HG03159 (cell line): ENCODE data around the gene FBXO34.
A peak's percentile ranks its signal among the peaks of the same experiment; 100 is the strongest.

ENCODE experiments used
- ATAC-seq: cut with Tn5 transposase; IDR thresholded peaks from one replicate; pipeline ENCODE4 v1.9.1; 2021; ENCODE audit warnings: mild to moderate bottlenecking, moderate library complexity; ENCODE audit not compliant: unreplicated experiment

The FBXO34 gene

DNA sequence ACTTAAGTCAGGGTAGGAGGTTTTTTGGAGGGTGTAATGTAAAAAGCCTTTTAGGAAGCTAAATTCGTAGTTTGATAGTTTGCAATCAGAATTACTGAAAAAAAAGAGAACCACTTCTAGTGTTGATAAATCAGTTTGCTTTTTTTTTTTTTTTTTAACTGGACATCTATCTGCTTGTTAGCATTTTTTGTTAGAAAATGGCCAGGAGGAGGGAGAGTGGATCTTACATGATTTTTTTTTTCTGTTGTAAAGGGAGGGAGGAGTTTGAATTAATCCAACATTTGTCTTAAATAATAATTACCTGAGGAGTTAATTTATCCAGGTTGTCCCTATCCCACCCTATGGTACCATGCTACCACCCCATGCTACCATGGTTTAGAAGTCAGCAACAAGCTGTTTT, 1.2 kb downstream of the FBXO34 start:
- ATAC-seq = no peak

DNA sequence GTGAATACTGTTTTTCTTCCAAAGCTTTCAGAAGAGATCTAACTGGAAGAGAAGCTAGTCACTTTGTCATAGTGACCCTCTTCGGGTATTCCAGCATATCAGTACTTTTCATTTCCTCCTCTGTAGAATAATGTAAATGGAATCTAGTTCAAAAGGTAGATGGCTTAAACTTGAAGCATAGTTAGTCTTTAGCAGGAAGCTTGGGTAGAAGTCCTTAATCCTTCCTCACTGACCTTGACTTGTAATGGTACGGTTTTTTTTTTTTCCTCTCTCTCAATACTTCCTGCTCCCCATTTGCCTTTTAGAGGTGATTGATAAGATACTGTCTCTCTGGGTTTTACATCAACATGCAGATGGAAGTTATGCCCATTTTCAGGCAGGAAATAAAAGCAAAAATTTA, 1.7 kb downstream of the FBXO34 start:
- no peak for ATAC-seq

GRCh38 chr14:55274146-55274545, 2.9 kb downstream of the FBXO34 start:
- ATAC-seq = no peak

DNA sequence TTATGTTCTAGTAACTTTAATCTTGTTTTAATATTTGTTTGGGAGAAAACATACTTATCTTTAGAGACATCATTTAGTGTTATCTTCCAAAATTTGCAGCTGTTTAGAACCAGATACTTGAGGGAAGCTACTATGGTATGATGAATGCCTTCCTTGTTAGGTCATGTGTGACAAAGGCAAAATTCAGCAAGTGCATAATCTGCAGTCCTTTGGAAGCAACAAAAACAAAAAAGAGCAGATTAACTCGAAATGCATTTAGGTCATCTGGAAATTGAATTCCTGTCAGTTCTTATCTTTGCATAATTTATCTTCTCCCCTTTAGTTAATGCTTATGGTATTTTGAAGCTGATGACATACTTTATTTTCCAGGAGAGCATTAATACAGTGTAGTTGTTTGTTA, 3.5 kb downstream of the FBXO34 start:
- ATAC-seq = no peak

DNA sequence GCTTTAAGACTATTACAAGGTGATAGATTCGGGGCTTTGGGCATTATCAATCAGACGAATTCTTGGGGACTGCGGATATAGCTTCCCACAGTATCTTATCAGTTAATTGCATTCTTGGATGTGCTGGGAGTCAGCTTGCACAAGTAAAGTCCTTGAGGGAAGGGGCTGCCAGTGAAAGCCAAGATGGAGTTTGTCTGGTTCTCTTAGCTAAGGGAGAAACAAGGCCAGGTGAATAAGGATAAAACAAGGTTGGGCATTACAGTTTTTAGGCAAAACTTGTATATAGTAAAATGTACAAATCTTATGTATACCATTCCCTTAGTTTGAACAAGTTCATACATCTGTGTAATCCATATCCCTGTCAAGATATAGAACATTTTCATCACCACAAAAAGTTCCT, 5.5 kb downstream of the FBXO34 start:
- ATAC-seq = no peak

GRCh38 chr14:55277972-55278740, 6.9 kb downstream of the FBXO34 start:
- ATAC-seq = peak; percentile 89

DNA sequence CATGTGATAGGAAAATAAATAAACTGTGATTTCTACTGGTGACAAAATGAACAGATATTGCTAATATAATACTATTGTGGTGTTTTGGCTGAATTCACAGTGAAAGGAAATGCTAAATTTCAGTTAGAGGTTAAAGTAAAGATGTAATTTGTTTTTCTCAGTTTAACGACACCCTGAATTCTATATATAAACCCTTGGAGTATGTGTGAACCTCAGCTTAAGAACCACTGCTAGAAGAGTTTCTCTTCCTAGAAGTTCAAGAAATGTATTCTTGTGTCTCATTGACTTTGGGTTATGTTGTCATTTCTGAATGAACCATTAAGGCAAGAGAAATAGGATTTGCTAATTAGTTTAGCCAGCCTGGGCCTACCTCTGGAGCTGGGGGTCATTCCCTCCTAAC, 8.2 kb downstream of the FBXO34 start:
- ATAC-seq = no peak

GRCh38 chr14:55281316-55281839, 10.2 kb downstream of the FBXO34 start:
- no peak for ATAC-seq

GRCh38 chr14:55285048-55285652, 13.9 kb downstream of the FBXO34 start:
- ATAC-seq = no peak

GRCh38 chr14:55288439-55288838, 17.2 kb downstream of the FBXO34 start:
- ATAC-seq = no peak

DNA sequence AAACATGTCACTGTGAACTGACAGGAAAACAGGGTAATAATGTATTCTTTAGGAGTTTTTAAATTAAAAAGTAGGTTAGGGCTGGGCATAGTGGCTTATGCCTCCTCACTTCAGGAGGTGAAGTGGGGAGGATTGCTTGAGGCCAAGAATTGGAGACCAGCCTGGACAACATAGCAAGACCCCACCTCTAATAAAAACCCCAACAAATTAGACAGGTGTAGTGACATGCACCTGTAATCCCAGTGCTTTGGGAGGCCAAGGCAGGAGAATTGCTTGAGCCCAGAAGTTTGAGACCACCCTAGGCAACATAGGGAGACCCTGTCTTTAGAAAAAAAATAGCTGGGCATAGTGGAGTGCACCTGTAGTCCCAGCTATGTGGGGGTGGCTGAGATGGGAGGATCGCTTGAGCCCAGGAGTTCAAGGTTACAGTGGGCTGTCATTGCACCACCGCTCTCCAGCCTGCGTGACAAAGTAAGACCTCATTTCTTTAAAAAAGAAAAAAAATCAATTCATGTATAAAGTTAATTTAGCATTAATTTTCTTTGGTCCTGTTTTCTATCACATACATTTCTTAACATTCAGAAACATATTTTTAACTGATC, 20.4 kb downstream of the FBXO34 start:
- ATAC-seq = no peak

DNA sequence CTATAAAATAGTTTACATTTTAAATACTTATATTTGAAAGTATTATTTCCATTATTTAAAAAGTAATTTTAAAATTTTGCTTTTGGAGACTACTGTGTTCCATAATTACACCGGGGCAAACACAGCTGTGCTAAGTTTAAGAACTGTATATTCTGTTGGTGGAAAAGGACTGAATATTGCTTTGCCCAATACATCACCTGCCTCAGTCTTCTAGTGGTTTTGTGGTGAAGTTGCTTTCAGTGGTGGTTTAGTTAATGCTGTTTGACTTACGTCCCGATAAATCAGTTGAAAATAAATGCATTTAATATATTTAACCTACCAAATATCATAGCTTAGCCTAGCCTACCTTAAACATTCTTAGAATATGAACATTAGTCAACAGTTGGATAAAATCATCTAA, 23.4 kb downstream of the FBXO34 start:
- ATAC-seq = no peak

DNA sequence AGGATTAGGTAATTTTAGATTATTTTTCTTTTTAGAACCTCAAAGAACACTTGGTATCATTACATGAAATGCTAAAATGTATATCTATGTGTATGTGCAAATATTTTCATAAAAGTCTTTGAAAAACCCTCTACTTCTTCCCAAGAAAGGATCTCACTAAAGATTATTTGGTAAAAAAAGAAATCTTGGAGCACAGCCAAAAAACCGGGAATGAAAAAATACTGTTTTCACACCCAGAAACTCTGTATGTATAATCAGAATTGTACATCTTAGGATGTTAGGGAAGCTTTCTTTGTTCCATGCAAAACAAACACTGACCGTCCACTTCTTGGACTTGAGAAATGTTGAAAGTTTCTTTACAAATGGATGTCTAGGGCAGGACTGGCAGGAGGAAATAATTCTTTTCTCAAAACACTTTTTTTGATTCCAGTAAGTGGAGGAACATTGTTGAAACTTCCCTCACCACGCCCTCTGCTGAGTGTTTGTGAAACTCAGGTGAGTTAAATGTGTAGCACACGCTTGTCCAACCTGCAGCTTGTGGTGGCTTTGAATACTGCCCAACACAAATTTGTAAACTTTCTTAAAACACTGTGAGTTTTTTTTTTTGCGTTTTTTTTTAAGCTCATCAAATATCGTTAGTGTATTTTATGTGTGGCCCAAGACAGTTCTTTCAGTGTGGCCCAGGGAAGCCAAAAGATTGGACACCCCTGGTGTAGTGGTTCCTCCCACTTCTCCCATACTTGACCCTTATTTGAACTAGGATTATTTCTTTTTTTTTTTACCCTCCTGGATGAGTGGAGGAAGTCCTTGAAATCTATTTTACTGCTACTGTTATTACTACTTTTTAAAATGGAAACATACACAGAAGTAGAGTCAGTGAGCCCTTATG, 26.6 kb downstream of the FBXO34 start:
- no peak for ATAC-seq

DNA sequence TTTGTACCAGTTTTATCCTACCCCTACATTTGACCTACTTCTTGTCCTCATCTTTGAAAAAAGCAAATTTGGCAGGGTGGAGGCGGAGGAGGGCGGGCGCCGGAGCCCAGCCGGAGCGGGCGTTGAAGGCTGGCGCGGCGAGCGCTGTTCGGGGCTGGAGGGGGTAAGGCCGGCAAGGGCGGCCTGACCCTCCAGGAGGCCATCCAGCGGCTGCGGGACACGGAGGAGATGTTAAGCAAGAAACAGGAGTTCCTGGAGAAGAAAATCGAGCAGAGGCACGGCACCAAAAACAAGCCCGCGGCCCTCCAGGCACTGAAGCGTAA, 27.2 kb downstream of the FBXO34 start:
- no peak for ATAC-seq

DNA sequence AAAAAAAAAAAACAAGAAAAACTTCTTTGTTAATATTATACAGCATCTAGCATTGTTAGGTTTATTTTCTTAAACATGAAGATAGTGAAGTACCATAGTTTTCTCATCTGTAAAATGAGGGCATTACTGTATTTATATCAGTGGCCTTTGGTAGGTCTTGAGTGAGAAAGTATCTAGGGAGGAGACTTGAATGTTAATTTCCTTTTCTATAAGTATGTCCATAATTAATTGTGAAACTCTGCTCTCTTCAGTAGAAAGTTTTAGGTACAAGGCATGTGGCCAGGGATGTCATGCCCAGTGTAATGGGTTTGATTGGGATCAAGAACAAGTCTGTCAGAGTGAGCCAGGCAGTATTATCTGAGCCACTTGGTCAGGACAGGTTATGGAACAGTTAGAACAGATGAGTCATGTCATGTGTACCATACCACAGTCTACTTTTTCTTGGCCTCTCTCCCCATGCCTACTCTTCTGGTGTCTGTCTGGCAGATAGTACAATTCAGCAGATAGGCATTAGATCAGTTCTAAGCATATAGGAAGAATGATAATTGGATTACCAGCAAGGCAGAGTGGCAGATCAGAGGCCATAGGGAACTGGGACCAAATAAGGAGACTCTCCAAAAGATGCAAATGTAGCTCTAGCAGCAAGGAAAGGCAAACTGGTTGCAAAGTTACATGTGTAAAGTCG, 30.4 kb downstream of the FBXO34 start:
- peak; percentile 62 for ATAC-seq

DNA sequence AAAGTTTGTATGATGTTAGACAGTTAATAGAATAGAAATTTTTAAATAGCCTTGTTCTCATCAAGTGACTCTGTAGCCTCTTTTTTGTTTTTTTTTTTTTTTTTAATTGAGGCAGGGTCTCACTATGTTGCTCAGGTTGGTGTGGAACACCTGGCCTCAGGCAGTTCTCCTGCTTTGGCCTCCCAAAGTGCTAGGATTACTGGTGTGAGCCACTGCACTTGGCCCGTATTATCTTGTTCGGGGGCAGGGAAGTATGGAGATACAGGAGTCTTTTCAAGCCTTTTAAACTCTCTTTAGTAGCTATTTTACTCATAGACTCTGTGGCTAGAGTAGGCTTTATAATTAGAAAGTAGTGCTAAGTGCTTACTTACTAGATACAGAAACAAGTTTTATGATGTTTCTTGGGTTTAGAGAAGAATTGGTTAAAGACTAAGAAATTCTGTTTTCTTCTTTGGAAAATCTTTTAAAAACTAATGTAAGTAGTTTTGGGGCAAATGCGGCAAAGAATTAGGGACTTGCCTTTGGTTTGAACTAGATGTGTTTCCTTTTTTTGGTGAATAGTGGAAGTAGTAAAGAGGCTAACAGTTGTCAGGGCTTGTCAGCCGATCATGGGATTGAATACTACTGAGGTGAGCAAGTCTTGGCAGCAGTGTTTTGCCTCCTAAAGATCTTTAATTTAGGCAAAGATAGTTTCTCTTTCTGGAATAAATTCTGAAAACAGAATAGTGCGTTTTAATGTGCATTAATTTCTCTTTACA, 31.3 kb downstream of the FBXO34 start:
- ATAC-seq = no peak

DNA sequence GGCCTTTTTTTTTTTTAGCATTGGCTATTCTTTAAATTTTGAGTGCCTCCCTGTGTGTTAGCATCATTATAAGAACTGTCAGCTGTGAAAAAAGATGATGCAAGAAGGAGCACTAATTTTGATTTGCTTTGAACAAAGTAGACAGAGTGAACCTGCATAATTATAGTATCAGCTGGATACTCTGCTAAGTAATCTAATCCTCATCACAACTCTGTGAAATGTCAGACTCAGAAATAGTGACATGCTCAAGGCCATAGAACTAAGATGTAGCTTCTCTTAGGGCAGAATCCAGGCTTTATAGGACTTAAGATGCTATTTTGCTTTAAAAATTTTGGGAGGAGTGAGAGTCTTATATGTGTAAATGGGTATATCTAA, 31.9 kb downstream of the FBXO34 start:
- no peak for ATAC-seq

GRCh38 chr14:55303691-55304145, 32.5 kb downstream of the FBXO34 start:
- no peak for ATAC-seq

GRCh38 chr14:55306938-55307589, 35.8 kb downstream of the FBXO34 start:
- no peak for ATAC-seq
